BE2C (cell line): Measurements from ENCODE around the gene SOX4.

ENCODE experiments used
- DNase-seq: peaks from one replicate; pipeline ENCODE4 v3.0.0-alpha.2; 2020
- H3K27me3 ChIP-seq: fragments of 250-450 bp; sonication (Bioruptor Pico); 2 replicates; pipeline ENCODE4 v1.5.1; 2020; ENCODE audit warnings: mild to moderate bottlenecking
- H3K36me3 ChIP-seq: fragments of 250-450 bp; sonication (Bioruptor Pico); 2 replicates; pipeline ENCODE4 v1.5.1; 2020; ENCODE audit warnings: mild to moderate bottlenecking
- H3K4me1 ChIP-seq: fragments of 250-450 bp; sonication (Bioruptor Pico); 2 replicates; pipeline ENCODE4 v1.5.1; 2020
- H3K4me3 ChIP-seq: 2 replicates; pipeline ENCODE4 v1.5.1; 2011; ENCODE audit warnings: low read depth, low read length
- H3K9me3 ChIP-seq: fragments of 250-450 bp; sonication (Bioruptor Pico); 2 replicates; pipeline ENCODE4 v1.5.1; 2020
- CTCF ChIP-seq: IDR thresholded peaks from 2 replicates; pipeline ENCODE4 v1.5.1; 2012; ENCODE audit warnings: mild to moderate bottlenecking, low read depth, low read length

Gene SOX4

DNA sequence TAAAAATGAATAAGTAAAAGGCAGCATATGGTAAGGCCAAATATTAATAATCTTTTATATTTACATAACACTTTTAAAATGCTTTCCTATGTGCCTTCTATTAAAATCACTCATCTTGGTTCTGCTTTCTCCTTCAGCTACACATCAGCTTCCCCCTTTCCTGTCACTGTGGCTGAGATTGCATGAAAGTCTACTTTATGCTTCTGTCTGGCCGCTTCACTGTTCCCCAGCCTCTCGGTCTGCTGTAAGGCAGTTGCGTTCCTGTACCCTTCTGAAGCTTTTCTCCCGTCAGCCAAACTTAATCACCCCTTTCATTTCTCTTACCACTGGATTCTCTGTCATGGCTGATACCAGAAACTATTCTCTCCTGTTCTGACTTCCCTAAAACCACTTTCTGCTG, 34.6 kb downstream of the SOX4 start:
- no peak for DNase-seq
- no peak overlapping the region for H3K4me3 ChIP-seq
- no peaks in the 10 kb centered on the region for H3K9me3 ChIP-seq
- H3K36me3 ChIP-seq: no peaks in the 10 kb centered on the region
- no peaks in the 10 kb centered on the region for H3K4me1 ChIP-seq
- H3K27me3 ChIP-seq: no peaks in the 10 kb centered on the region
- no peak for TF ChIP-seq CTCF

GRCh38 chr6:21633511-21634109, 40.1 kb downstream of the SOX4 start:
- H3K27me3 ChIP-seq: no peaks in the 10 kb centered on the region
- DNase-seq: no peak
- H3K4me3 ChIP-seq: no peak overlapping the region
- TF ChIP-seq CTCF: no peak
- no peaks in the 10 kb centered on the region for H3K4me1 ChIP-seq
- H3K9me3 ChIP-seq: no peaks in the 10 kb centered on the region
- no peaks in the 10 kb centered on the region for H3K36me3 ChIP-seq

GRCh38 chr6:21634582-21634981, 41.0 kb downstream of the SOX4 start:
- H3K4me3 ChIP-seq: no peak overlapping the region
- H3K27me3 ChIP-seq: no peaks in the 10 kb centered on the region
- DNase-seq: no peak
- no peak for TF ChIP-seq CTCF
- H3K4me1 ChIP-seq: no peaks in the 10 kb centered on the region
- no peaks in the 10 kb centered on the region for H3K36me3 ChIP-seq
- no peaks in the 10 kb centered on the region for H3K9me3 ChIP-seq

DNA sequence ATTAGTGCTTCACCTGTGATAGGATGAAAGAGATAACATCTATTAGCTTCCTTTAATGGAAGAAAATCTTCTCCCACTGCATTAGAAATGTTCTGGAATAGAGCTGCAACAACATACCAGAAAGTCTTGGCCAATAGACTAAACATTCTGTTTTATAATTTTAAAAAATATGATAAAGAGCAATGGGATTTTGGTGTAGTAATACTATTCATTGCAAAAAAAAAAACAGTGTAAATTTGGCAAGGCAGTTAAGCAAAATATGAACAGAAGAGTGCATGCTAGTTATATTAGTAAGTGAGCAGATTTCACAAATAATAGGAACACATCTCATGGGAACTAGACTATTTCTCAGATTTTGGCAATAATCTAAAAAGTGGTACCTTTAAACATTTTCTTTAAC, 43.3 kb downstream of the SOX4 start:
- no peak for DNase-seq
- Histone ChIP-seq H3K4me1 (no peaks in the 10 kb centered on the region), H3K9me3 (no peaks in the 10 kb centered on the region), H3K27me3 (no peaks in the 10 kb centered on the region), H3K4me3 (no peak overlapping the region), H3K36me3 (no peaks in the 10 kb centered on the region)
- no peak for TF ChIP-seq CTCF

GRCh38 chr6:21639316-21639715, 45.8 kb downstream of the SOX4 start:
- no peak overlapping the region for H3K4me3 ChIP-seq
- TF ChIP-seq CTCF: no peak
- no peaks in the 10 kb centered on the region for H3K9me3 ChIP-seq
- H3K4me1 ChIP-seq: no peaks in the 10 kb centered on the region
- H3K36me3 ChIP-seq: no peaks in the 10 kb centered on the region
- no peaks in the 10 kb centered on the region for H3K27me3 ChIP-seq
- DNase-seq: no peak
